OCI-LY3 (cell line): ENCODE results near the gene ZEB1.

Experiments
- EZH2phosphoT487 ChIP-seq: fragments of 200-600 bp; shearing (Covaris generic); IDR thresholded peaks from 2 replicates; pipeline ENCODE4 v1.6.1; 2018; ENCODE audit warnings: antibody characterized with exemption, mixed run types, low read depth
- TF ChIP-seq, protein P1 (sequence below): fragments of 200-600, 300-600 bp; sonication (generic); IDR thresholded peaks from 2 replicates; pipeline ENCODE4 v1.5.1; 2014; ENCODE audit warnings: antibody characterized with exemption, low read length, low read depth

DNA sequence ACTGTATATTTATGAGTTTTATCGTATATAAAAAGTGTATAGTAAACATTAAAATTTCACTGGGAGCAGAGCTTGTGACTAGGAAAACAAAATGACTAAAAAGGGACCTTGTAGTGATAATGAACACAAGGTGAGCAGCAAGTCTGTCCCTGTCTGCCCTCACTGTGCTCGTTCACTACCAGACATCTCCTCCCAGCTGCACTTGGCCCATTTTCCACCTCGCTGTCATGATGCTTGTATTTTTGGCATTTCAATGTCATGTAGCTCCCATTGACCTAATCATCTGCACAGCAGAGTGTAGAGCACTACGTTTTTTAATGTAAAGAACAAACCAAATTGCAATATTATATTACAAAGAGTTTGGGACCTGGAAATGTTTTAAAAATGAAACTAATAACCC is 207.2 kb downstream of the ZEB1 start:
- TF ChIP-seq, protein P1, sequence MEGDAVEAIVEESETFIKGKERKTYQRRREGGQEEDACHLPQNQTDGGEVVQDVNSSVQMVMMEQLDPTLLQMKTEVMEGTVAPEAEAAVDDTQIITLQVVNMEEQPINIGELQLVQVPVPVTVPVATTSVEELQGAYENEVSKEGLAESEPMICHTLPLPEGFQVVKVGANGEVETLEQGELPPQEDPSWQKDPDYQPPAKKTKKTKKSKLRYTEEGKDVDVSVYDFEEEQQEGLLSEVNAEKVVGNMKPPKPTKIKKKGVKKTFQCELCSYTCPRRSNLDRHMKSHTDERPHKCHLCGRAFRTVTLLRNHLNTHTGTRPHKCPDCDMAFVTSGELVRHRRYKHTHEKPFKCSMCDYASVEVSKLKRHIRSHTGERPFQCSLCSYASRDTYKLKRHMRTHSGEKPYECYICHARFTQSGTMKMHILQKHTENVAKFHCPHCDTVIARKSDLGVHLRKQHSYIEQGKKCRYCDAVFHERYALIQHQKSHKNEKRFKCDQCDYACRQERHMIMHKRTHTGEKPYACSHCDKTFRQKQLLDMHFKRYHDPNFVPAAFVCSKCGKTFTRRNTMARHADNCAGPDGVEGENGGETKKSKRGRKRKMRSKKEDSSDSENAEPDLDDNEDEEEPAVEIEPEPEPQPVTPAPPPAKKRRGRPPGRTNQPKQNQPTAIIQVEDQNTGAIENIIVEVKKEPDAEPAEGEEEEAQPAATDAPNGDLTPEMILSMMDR = no peak
- no peak for TF ChIP-seq EZH2phosphoT487
